ENCODE results near the gene GREB1.

GREB1 gene

DNA sequence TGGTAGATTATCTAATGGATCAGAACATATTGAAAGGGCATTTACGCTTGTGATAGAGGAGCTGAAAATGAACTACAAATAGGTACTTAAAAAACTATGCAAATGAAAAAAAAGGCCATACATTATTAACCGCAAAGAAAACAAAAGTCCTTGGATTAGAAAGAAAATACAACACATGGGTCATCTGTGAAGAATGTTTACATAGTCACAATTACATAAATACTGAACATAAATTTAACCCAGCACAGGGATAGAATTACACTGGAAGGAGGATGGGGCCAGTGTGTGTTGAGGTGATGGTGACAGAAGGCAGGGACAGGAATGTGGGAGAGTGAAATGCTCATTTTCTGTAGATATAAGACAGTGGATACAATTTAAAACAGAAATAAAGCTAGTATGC, 129.6 kb downstream of the GREB1 start:
- Histone ChIP-seq H3K4me3 (ENCODE audit: low read depth, low read length) (no peak overlapping the region), H3K36me3 (no peaks in the 10 kb centered on the region), H3K27me3 (no peaks in the 10 kb centered on the region), H3K9me3 (no peaks in the 10 kb centered on the region), H3K4me1 (no peaks in the 10 kb centered on the region)
- DNase-seq = no peak
- TF ChIP-seq, protein P1, sequence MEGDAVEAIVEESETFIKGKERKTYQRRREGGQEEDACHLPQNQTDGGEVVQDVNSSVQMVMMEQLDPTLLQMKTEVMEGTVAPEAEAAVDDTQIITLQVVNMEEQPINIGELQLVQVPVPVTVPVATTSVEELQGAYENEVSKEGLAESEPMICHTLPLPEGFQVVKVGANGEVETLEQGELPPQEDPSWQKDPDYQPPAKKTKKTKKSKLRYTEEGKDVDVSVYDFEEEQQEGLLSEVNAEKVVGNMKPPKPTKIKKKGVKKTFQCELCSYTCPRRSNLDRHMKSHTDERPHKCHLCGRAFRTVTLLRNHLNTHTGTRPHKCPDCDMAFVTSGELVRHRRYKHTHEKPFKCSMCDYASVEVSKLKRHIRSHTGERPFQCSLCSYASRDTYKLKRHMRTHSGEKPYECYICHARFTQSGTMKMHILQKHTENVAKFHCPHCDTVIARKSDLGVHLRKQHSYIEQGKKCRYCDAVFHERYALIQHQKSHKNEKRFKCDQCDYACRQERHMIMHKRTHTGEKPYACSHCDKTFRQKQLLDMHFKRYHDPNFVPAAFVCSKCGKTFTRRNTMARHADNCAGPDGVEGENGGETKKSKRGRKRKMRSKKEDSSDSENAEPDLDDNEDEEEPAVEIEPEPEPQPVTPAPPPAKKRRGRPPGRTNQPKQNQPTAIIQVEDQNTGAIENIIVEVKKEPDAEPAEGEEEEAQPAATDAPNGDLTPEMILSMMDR (IDR thresholded peaks at IDR 0.05; ENCODE audit: low read depth, low read length) = no peak

DNA sequence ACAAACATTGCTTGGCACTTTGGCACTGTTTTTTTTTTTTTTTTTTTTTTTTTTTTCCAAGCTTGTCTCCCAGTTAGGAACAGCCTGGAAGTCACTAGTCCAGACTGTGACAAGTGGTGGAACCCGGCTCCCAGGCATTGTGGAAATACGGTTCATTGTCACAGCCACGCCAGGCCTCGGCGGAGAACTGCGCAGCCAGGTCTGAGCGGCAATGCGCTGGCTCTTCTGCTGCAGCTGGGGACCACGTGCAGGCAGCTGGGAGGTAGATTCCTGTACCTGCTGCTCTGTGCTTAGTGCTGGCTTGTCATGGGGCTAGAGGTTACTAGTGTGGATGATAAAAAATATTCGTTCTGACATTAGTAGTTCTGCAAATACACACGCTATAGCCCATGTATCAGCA, 131.2 kb downstream of the GREB1 start:
- no peak for DNase-seq
- Histone ChIP-seq H3K9me3 (no peaks in the 10 kb centered on the region), H3K4me1 (no peaks in the 10 kb centered on the region), H3K4me3 (ENCODE audit: low read depth, low read length) (no peak overlapping the region), H3K27me3 (no peaks in the 10 kb centered on the region), H3K36me3 (no peaks in the 10 kb centered on the region)
- TF ChIP-seq, protein P1 (IDR thresholded peaks at IDR 0.05; ENCODE audit: low read depth, low read length) = no peak

DNA sequence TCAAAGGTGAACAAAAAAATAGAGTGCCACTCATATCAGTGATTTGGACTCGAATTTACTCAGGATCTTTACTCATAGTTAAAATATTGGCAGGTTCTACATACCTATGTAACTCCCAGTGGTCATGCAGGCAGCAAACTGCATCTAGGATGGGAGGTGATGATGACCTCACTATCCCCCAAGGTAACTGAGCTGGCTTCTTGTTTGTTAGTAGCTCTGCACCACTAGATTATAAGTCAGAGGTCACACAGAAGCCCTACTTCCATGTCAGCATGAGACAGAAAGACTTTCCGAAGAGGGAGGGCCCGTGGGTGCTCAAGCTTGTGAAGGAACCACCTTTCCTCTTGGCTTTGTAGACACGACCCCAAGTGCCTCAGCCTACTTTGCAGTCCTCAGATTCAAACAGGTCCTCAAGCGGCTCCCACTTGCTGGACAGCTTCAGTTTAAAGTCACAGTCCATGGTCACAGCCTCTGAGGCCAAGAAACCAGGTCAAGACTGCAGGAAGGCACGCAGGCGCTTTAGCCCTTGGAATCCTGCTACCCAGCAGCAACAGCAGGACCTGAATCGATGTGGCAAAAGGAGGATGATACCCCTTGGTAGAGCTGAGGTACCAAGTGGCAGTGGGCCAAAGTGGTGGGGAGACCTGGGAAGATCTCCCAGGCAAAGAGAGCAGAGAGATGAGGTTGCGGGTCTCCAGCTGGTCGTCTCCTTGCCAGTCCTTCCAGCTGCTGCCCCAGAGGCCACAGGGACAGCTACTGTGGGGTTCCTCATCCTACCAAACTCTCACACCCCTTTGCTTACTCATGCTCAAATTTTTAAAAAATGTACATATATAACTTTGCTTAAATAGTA, 131.9 kb downstream of the GREB1 start:
- TF ChIP-seq, protein P1 (IDR thresholded peaks at IDR 0.05; ENCODE audit: low read depth, low read length) = no peak
- Histone ChIP-seq H3K36me3 (no peaks in the 10 kb centered on the region), H3K9me3 (no peaks in the 10 kb centered on the region), H3K27me3 (no peaks in the 10 kb centered on the region), H3K4me1 (no peaks in the 10 kb centered on the region), H3K4me3 (ENCODE audit: low read depth, low read length) (no peak overlapping the region)
- DNase-seq = no peak

DNA sequence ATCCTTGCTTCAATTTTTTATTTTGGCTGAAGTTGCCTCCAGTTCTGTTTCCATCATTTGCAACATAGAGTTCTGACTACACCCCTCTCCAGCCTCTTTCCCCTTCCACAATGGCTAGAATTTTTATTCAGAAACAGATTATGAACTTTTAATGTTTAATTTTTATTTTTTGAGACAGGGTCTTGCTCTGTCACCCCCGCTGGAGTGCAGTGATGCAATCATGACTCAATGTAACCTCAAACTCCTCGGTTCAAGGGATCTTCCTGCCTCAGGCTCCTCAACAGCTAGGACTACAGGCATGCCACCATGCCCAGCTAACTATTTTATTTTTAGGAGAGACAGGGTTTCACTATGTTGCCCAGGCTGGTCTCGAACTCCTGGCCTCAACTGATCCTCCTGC, 133.3 kb downstream of the GREB1 start:
- Histone ChIP-seq H3K27me3 (no peaks in the 10 kb centered on the region), H3K36me3 (no peaks in the 10 kb centered on the region), H3K4me3 (ENCODE audit: low read depth, low read length) (no peak overlapping the region), H3K9me3 (no peaks in the 10 kb centered on the region), H3K4me1 (no peaks in the 10 kb centered on the region)
- TF ChIP-seq, protein P1 (IDR thresholded peaks at IDR 0.05; ENCODE audit: low read depth, low read length) = no peak
- DNase-seq = no peak

DNA sequence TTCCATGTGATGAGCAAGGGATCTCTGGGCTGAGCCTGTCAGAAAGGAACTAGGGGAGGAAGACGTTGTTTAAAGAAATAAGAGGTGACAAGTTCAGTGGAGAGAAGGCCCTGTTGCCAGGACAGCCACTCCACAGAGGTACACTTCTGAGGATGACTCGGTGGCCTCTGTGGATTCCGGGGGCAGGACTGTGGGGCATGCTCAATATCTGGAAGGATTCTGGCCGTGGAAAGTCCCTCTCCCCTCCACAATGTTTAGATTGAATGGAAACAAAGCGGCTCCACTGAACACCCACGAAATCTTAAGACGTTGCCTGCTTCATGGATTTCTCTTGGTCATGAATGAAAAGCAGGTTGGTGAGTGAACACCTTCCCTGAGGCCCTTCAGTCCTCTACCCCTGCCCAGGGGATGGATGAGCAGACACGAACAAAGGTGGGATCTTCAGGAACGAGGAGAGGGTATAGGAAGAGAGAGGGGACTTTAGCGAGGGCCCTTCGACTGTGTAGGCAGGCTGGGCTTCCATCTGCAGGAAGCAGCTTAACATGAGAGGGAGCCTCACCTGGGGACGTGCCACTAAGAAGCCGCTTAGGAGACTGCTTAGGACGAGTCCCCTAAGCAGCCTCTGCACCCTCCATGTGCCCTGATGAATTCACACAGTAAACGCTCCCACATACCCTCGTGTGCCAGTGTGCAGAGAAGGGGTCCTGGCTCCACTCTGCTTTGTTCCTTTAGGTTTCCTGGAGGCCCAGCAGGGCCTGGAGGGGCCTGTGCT, 134.2 kb downstream of the GREB1 start:
- H3K4me3 ChIP-seq (ENCODE audit: low read depth, low read length) = no peak overlapping the region
- H3K9me3 ChIP-seq = no peaks in the 10 kb centered on the region
- no peaks in the 10 kb centered on the region for H3K27me3 ChIP-seq
- H3K36me3 ChIP-seq = no peaks in the 10 kb centered on the region
- DNase-seq = no peak
- TF ChIP-seq, protein P1 (IDR thresholded peaks at IDR 0.05; ENCODE audit: low read depth, low read length) = no peak
- no peaks in the 10 kb centered on the region for H3K4me1 ChIP-seq
